ENCODE measurements around the gene VPS16. TPM values are rescaled to one million over a fixed set of nuclear protein-coding genes. Genes with fewer than 3 reads are reported as not detected.

The VPS16 gene
- total RNA-seq, 8 experiments from 2014 or later: 26.3 to 39.9 (median 33.8) TPM

- in situ Hi-C loops (cut with MboI; ENCODE audit: low pct_unique_long_range_greater_than_20kb in 2 of 9, low sequenced_read_pairs in 9 of 9, unreplicated experiment in 9 of 9): no loop called here
- no peak overlapping the region for H3K27ac ChIP-seq
- no peak overlapping the region for H3K4me3 ChIP-seq
- no peaks in the 10 kb centered on the region for H3K4me1 ChIP-seq (replicated peaks in 1 of 2)
- no peak for ATAC-seq (replicated peaks in 6 of 8)
- 56 to 100% (median 66%) methylated on average over 1 to 4 of the region's 8 CpGs; no CpG with 5 or more reads in 5 of the 10 experiments for WGBS, 10 experiments
Observed at GRCh38 chr20:2815242-2815900, 25.2 kb upstream of the VPS16 start.

DNA sequence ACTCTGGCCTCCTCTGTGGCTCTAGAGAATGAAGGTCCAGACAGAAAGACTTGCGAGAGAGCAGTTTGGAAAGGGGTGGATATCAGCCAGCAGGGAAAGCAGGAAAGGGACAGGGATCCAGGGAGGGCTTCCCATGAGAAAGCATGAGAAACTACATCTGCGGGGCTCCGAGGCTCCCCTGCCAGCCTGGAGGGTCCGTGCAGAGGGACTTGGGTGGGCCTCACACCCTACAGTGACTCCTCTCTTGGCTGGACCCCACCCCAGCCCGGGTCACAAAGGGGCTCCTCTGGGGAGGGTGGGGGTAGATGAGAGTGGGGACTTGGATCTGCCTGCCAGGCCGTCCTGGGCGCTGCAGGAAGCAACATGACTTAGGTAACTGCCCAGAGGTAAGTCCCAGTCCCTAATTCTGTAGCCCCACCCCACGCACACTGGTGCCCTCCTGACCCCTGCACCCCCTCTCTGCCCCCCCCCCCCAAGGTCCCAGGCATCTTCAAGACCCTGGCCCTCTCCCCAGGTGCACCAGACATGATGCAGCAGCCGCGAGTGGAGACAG lies 24.4 kb upstream of the VPS16 start, which contains the start of gene TMEM239:
Gene TMEM239, plus strand, starts transcription at position 335 of the 553 bp plus-strand sequence. Its CDS starts 191 bp downstream, at position 526.
- no peak within 1 kb of the TSS for H3K27ac ChIP-seq
- 80% methylated on average over 1 of the region's 10 CpGs; no CpG with 5 or more reads in 8 of the 10 experiments for WGBS, 10 experiments
- H3K4me1 ChIP-seq (replicated peaks in 1 of 2): no peaks in the 10 kb centered on the region
- H3K4me3 ChIP-seq: no peak within 1 kb of the TSS
- ATAC-seq (replicated peaks in 6 of 8): no peak
- in situ Hi-C loops (cut with MboI; ENCODE audit: low pct_unique_long_range_greater_than_20kb in 2 of 9, low sequenced_read_pairs in 9 of 9, unreplicated experiment in 9 of 9): no loop called here

GRCh38 chr20:2816583-2817340 lies 23.8 kb upstream of the VPS16 start:
- Histone ChIP-seq H3K4me3 (no peak overlapping the region), H3K4me1 (replicated peaks in 1 of 2) (no peaks in the 10 kb centered on the region), H3K27ac (no peak overlapping the region)
- ATAC-seq (replicated peaks in 6 of 8): peak in 1 of 8 experiments; percentile 10
- in situ Hi-C loops (cut with MboI; ENCODE audit: low pct_unique_long_range_greater_than_20kb in 2 of 9, low sequenced_read_pairs in 9 of 9, unreplicated experiment in 9 of 9): no loop called here
- WGBS, 10 experiments: 40 to 100% (median 87%) methylated on average over 1 to 4 of the region's 20 CpGs; no CpG with 5 or more reads in 6 of the 10 experiments

DNA sequence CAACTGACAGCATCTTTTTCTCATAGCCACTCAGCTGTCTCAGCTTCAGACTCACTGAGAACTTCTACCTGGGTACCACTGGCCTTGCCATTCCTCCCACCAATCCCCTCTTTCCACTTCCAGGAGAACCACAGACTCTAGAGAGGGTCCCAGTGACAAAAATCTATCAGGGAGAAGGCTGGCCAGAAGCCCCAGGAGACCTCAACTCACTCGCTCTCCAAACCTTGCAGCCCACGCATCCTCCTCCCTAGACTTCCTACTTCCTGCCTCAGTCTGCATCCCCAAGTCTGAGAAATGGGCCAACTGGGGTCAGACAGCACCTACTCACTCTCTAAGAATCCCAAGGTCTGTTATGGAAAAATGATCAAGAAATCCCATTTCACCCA lies 23.2 kb upstream of the VPS16 start:
- H3K27ac ChIP-seq: no peak overlapping the region
- no peak for ATAC-seq (replicated peaks in 6 of 8)
- H3K4me1 ChIP-seq (replicated peaks in 1 of 2): no peaks in the 10 kb centered on the region
- H3K4me3 ChIP-seq: no peak overlapping the region
- WGBS, 10 experiments: 63 to 100% (median 92%) methylated on average over 1 to 2 of the region's 2 CpGs; no CpG with 5 or more reads in 6 of the 10 experiments
- in situ Hi-C loops (cut with MboI; ENCODE audit: low pct_unique_long_range_greater_than_20kb in 2 of 9, low sequenced_read_pairs in 9 of 9, unreplicated experiment in 9 of 9): no loop called here

- H3K4me1 ChIP-seq (replicated peaks in 1 of 2): no peaks in the 10 kb centered on the region
- in situ Hi-C loops (cut with MboI; ENCODE audit: low pct_unique_long_range_greater_than_20kb in 2 of 9, low sequenced_read_pairs in 9 of 9, unreplicated experiment in 9 of 9): no loop called here
- WGBS, 10 experiments: 0 to 82% (median 60%) methylated on average over 1 to 6 of the region's 7 CpGs; no CpG with 5 or more reads in 1 of the 10 experiments
- ATAC-seq (replicated peaks in 6 of 8): no peak
- H3K27ac ChIP-seq: no peak overlapping the region
- H3K4me3 ChIP-seq: no peak overlapping the region
Observed at GRCh38 chr20:2817891-2818595, 22.5 kb upstream of the VPS16 start.

DNA sequence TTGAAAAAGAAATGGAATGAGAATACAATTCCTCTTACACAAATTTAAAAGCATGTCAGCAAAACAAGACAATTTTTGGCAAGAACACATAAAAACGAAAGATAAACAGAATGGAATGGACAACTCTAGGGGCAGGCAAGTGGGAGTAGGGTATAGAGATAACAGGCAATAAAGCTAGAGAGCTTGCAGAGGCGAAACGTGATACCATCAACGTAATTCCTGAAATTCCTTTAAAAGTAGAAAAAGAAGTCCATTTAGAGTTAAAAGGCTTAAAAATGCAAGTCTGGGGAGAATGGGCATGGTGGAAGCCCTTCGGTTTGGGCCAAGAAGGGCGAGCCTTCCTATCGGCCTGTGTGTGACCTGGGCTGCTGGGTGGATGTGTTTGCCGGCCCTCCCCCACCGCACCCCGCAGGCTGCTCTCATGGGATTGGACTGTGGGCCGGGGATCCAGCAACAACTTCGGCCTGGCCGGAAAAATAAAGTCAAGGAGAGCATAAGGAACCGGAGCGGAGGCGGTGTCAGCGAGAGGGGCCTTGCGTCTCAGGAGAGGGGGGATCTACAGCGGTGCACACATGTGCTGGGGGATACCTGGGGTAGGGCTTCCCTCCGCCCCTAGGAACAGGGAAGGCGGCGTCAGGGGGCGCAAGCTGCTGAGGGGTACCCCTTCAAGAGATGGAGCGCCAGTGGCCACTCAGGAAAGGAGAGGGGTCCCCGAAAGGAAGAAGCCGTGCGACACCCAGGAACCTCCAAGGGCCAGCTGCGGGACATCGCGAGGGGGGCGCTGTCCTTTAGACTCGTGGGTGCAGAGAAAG lies 20.3 kb upstream of the VPS16 start:
- no peaks in the 10 kb centered on the region for H3K4me1 ChIP-seq (replicated peaks in 1 of 2)
- in situ Hi-C loops (cut with MboI; ENCODE audit: low pct_unique_long_range_greater_than_20kb in 2 of 9, low sequenced_read_pairs in 9 of 9, unreplicated experiment in 9 of 9): no loop called here
- no peak overlapping the region for H3K4me3 ChIP-seq
- WGBS, 10 experiments: 24 to 76% (median 50%) methylated on average over 1 to 20 of the region's 32 CpGs
- no peak overlapping the region for H3K27ac ChIP-seq
- peak in 1 of 8 experiments; percentile 39 for ATAC-seq (replicated peaks in 6 of 8)

DNA sequence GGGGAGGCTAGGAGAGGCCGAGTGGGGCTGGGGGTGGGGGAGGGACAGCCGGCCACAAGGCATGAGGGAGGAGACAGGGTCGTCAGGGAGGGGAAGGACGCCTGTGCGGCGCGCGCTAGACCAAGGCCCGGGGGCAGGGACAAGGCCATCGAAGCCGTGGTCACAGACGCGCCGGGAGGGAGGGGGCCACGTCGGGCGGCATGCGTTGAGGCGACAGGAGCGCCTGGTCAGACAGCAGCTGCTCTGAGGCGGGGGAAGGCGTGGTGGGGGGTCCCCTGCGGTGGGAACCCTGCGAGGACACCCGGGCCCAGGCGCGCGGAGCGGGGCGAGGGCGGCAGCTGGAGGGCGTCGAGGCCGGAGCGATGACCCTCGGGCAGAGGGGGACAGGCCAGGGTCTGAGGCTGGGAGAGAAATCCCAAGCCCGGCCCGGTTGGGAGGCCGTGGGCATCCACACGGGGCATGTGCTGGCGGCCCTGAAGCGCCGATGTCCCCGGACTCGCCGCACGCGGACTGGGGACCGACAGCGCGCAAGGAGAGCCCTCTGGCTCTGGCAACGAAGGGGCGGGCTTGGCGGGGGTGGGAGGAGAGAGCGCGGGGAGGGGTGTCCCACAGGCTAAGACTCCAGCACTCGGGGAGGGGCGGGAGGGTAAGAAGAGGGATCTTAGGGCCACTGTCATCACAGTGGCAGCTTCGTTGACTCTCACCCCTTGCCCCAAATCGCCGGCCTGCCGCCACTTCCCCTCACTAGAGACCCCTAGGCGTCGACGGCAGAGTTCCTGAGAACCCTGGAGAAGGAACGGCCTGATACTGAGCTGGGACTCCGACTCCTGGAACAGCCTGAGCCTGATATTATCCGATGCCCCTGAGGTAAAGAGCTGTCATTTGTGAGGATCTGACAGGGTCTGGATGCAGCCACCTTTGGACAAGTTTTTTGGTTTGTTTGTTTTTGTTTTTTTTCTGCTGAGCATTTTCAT lies 19.4 kb upstream of the VPS16 start:
- no peaks in the 10 kb centered on the region for H3K4me1 ChIP-seq (replicated peaks in 1 of 2)
- 0 to 40% (median 4%) methylated on average over 1 to 9 of the region's 68 CpGs; no CpG with 5 or more reads in 7 of the 10 experiments for WGBS, 10 experiments
- peak in 3 of 8 experiments; percentile 26 to 47 (median 36) for ATAC-seq (replicated peaks in 6 of 8)
- in situ Hi-C loops (cut with MboI; ENCODE audit: low pct_unique_long_range_greater_than_20kb in 2 of 9, low sequenced_read_pairs in 9 of 9, unreplicated experiment in 9 of 9): no loop called here
- H3K4me3 ChIP-seq: no peak overlapping the region
- no peak overlapping the region for H3K27ac ChIP-seq

- peak in 3 of 8 experiments; percentile 45 to 76 (median 72) for ATAC-seq (replicated peaks in 6 of 8)
- Histone ChIP-seq H3K4me1 (replicated peaks in 1 of 2) (no peaks in the 10 kb centered on the region), H3K4me3 (no peak overlapping the region), H3K27ac (no peak overlapping the region)
- WGBS, 10 experiments: 0% methylated on average over 1 of the region's 5 CpGs; no CpG with 5 or more reads in 9 of the 10 experiments
- in situ Hi-C loops (cut with MboI; ENCODE audit: low pct_unique_long_range_greater_than_20kb in 2 of 9, low sequenced_read_pairs in 9 of 9, unreplicated experiment in 9 of 9): no loop called here
Observed at GRCh38 chr20:2822073-2822472, 18.5 kb upstream of the VPS16 start.

- in situ Hi-C loops (cut with MboI; ENCODE audit: low pct_unique_long_range_greater_than_20kb in 2 of 9, low sequenced_read_pairs in 9 of 9, unreplicated experiment in 9 of 9): no loop called here
- no peak for ATAC-seq (replicated peaks in 6 of 8)
- 80 to 100% (median 100%) methylated on average over 1 to 2 of the region's 2 CpGs; no CpG with 5 or more reads in 4 of the 10 experiments for WGBS, 10 experiments
- no peak overlapping the region for H3K27ac ChIP-seq
- H3K4me3 ChIP-seq: no peak overlapping the region
- no peaks in the 10 kb centered on the region for H3K4me1 ChIP-seq (replicated peaks in 1 of 2)
Observed at GRCh38 chr20:2825761-2826160, 14.8 kb upstream of the VPS16 start.

- Histone ChIP-seq H3K4me3 (no peak overlapping the region), H3K4me1 (replicated peaks in 1 of 2) (no peaks in the 10 kb centered on the region), H3K27ac (no peak overlapping the region)
- in situ Hi-C loops (cut with MboI; ENCODE audit: low pct_unique_long_range_greater_than_20kb in 2 of 9, low sequenced_read_pairs in 9 of 9, unreplicated experiment in 9 of 9): no loop called here
- ATAC-seq (replicated peaks in 6 of 8): no peak
- 55 to 83% (median 68%) methylated on average over 1 to 4 of the region's 4 CpGs for WGBS, 10 experiments
Observed at GRCh38 chr20:2826655-2827054, 13.9 kb upstream of the VPS16 start.

DNA sequence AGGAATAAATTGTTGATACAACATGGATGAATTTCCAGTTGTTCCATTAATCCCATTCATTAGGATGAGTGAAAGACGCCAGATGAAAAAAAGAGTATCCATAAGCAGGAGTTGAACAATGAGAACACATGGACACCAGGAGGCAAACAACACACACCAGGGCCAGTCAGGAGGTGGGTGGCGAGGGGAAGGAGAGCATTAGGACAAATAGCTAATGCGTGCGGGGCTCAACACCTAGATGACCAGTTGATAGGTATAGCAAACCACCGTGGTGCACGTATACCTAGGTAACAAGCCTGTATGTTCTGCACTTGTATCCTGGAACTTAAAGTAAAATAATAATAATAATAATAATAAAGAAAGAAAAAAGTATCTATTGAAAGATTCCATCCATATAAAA lies 11.2 kb upstream of the VPS16 start:
- Histone ChIP-seq H3K4me3 (no peak overlapping the region), H3K4me1 (replicated peaks in 1 of 2) (no peaks in the 10 kb centered on the region), H3K27ac (no peak overlapping the region)
- WGBS, 10 experiments: 10 to 63% (median 54%) methylated on average over 1 to 6 of the region's 6 CpGs; no CpG with 5 or more reads in 1 of the 10 experiments
- in situ Hi-C loops (cut with MboI; ENCODE audit: low pct_unique_long_range_greater_than_20kb in 2 of 9, low sequenced_read_pairs in 9 of 9, unreplicated experiment in 9 of 9): no loop called here
- no peak for ATAC-seq (replicated peaks in 6 of 8)

All from motor neuron (in vitro differentiated cells).